Activated gamma-delta T cell treated with Interleukin-2 at 50 U/mL for 16 hours (primary cell): Measurements from ENCODE around the gene SLC39A9.
"Not testable (repeated sequence)": the region's sequence is repeated elsewhere in the genome, so short reads cannot be mapped to it uniquely, and the experiment has no call there.

ENCODE experiments used
- DNase-seq: peaks from one replicate; pipeline ENCODE4 v3.0.0-alpha.2; 2020

SLC39A9 gene

GRCh38 chr14:69428289-69428998 lies 30.0 kb downstream of the SLC39A9 start:
- DNase-seq: no peak

DNA sequence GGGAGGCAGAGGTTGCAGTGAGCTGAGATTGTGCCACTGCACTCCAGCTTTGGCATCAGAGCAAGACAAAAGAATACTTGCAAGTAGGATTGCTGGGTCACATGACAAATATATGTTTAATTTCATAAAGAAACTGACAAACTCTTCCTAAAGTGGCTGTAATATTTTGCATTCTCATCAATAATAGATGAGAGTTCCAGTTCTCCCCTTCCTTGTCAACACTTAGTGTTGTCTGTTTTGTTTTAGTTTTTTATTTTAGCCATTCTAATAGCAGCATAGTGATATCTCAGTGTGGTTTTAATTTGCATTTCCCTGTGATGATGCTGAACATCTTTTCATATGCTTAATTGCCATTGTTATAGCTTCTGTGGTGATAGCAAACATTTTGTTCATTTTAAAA lies 31.2 kb downstream of the SLC39A9 start:
- no peak for DNase-seq

DNA sequence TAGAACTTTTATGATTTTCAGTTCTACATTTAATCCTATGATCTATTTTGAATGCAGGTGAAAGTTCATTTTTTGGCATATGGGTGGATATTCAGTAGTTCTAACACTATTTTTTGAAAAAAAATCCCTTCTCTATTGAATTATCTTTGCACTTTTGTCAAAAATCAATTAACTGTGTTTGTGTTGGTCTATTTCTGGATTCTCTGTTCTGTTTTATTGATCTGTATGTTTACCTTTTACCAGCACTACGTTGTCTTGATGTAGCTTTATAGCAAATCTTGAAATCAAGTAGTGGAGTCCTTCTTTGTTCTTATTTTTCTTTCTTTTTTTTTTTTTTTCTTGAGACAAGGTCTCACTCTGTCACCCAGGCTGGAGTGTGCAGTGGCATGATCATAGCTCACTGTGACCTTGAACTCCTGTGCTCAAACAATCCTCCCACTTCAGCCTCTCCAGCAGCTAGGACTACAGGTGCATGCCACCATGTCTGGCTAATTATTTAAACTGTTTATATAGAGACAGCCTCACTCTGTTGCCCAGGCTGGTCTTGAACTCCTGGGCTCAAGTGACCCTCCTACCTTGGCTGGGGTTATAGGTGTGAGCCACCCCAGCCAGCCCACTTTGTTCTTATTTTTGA lies 31.9 kb downstream of the SLC39A9 start:
- no peak for DNase-seq

- no peak for DNase-seq
Measured at GRCh38 chr14:69432364-69432763, 33.9 kb downstream of the SLC39A9 start.

GRCh38 chr14:69439521-69440270 lies 41.2 kb downstream of the SLC39A9 start:
- DNase-seq: no peak

GRCh38 chr14:69441948-69442347 lies 43.5 kb downstream of the SLC39A9 start:
- DNase-seq: no peak

GRCh38 chr14:69443296-69443805 lies 44.9 kb downstream of the SLC39A9 start:
- no peak for DNase-seq

- DNase-seq: no peak
Measured at GRCh38 chr14:69449216-69449615, 50.7 kb downstream of the SLC39A9 start.

GRCh38 chr14:69451941-69452340 lies 53.4 kb downstream of the SLC39A9 start:
- DNase-seq: no peak

- no peak for DNase-seq
Measured at GRCh38 chr14:69458350-69458749, 59.9 kb downstream of the SLC39A9 start.

DNA sequence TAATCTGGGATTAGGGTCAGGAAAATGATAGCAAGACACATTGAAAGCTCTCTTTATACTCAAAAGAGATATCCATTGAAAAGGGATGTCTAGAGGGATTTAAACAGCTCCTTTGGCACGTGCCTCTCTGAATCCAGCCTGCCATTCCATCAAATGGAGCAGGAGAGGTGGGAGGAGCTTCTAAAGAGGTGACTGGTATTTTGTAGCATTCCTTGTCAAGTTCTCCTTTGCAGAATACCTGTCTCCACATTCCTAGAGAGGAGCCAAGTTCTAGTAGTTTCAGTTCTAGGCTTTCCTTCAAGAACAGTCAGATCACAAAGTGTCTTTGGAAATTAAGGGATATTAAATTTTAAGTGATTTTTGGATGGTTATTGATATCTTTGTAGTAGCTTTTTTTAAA lies 60.6 kb downstream of the SLC39A9 start:
- no peak for DNase-seq

DNA sequence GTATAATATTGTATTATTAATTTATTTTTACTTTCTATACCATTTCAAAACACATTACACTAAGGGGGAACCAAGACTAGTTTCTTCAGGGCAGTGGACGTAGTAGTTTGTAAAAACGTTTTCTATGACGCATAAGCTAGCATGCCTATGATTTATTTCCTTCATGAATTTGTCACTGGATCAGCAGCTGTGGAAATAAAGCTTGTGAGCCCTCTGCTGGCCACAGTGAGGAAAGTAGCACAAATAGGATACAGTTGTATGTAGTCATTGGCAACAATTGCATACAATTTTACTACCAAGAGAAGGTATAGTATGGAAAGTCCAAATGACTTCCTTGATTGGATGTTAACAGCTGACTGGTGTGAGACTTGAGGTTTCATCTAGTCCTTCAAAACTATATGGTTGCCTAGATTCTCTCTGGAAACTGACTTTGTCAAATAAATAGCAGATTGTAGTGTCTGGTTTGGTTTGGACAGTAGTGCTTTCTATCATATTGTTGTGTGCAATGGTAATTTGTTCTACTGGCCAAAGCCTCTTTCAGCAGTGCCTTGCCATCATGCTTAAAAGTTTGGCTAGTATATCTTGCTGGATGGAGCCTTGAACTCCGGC lies 61.7 kb downstream of the SLC39A9 start:
- DNase-seq: peak; percentile 29

DNA sequence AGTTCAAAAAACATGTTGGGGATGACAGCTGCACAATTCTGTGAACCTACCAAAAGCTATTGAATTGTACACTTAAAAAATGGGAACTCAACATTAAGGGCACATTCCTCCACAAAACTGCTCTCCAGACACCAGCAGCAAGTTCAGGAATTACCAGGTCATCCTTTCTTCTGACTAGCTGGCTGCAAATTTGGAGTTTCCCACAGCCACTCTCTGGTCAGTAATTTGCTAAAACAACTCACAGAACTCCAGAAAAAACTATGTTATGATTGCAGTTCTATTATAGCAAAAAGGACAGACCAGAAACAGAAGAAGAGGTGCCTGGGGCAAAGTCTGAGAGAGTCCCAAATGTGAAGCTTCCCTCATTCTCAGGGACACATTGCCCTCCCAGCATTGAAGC lies 65.9 kb downstream of the SLC39A9 start:
- DNase-seq: no peak

DNA sequence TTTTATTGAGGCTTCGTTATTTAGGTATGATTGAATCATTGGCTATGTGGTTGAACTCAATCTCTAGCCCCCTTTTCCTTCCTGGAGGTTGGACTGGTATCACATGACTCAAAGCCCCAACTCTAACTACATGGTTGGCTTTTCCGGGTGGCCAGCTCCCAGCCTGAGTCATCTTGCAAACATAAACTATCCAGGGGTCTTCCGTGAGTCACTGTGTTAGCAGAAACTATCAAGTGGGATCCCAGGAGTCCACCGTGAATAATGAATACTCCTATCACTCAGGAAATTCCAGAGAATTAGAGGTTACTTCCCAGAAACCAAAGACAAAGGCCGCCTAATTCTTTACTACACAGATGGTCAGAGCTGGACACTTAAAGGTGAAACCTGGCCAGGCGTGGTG lies 66.3 kb downstream of the SLC39A9 start:
- no peak for DNase-seq

DNA sequence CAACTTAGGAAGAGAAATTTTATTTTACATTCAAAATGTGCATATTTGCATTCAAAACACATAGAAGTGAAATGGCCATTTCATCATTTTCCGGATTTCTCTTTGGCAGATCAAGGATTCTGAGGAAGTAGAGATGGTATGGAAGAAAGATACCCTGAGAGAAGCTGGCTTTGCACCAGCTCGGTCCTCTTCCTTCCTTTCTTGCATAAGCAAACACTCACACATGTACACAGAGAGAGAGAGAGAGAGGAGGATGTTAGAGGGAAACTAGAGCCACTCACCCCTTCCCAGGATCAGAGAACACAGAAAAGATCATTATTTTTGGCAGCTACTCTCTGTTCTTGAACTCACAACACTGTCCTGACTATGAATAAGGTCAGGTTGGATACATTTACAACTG lies 70.5 kb downstream of the SLC39A9 start:
- no peak for DNase-seq

- DNase-seq: no peak
Measured at GRCh38 chr14:69471436-69471835, 72.9 kb downstream of the SLC39A9 start.

GRCh38 chr14:69471916-69472315 lies 73.4 kb downstream of the SLC39A9 start:
- DNase-seq: no peak

GRCh38 chr14:69473260-69473659 lies 74.8 kb downstream of the SLC39A9 start:
- DNase-seq: no peak

DNA sequence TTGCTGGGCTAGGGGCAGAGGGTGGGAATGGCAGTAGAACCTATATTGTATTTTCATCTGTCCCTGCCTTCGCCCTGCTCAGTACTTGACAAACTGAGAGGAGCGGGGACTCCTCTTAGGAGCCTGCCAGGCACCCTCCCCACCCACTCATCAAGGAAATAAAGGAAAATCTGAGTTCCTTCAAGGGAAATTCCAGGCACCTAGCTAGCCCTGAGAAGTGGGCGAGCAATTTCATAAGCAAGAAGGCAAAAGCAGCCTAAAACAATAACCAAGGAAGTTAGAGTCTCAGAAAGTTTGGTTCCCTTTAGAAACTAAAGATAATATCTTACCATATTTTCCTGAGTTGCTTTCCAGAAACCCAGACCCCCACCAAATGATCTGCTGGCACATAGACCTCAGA lies 75.5 kb downstream of the SLC39A9 start:
- DNase-seq: no peak

- DNase-seq: no peak
Measured at GRCh38 chr14:69475194-69475818, 76.8 kb downstream of the SLC39A9 start.

- DNase-seq: not testable (repeated sequence)
Measured at GRCh38 chr14:69476824-69477450, 78.4 kb downstream of the SLC39A9 start.

GRCh38 chr14:69478055-69478454 lies 79.6 kb downstream of the SLC39A9 start:
- not testable (repeated sequence) for DNase-seq
